Keratinocyte (primary cell): ENCODE results near the gene NCR1. TPM values are rescaled to one million over a fixed set of nuclear protein-coding genes. Genes with fewer than 3 reads are reported as not detected.
"Not testable (repeated sequence)": the region's sequence is repeated elsewhere in the genome, so short reads cannot be mapped to it uniquely, and the experiment has no call there.

Experiments used
- DNase-seq: peaks from one replicate; pipeline ENCODE4 v3.0.0-alpha.2; 2011; ENCODE audit warnings: low read depth, missing footprints, low spot score
- FAIRE-seq: peaks from 2 replicates; lab custom pipeline; 2011; peaks lifted over from hg19 to GRCh38; lab: Jason Lieb, UNC
- H2AFZ ChIP-seq: 2 replicates; pipeline ENCODE4 v1.6.0; 2012; ENCODE audit warnings: low read length, control low read depth, inconsistent platforms; ENCODE audit not compliant: control insufficient read depth
- H3K27ac ChIP-seq: 2 replicates; pipeline ENCODE4 v1.5.1; 2011; ENCODE audit warnings: low read length; ENCODE audit not compliant: control insufficient read depth, insufficient read depth
- H3K27me3 ChIP-seq: 3 replicates; pipeline ENCODE4 v1.6.0; 2011; ENCODE audit warnings: low read length; ENCODE audit not compliant: control insufficient read depth, insufficient read depth; ENCODE audit errors: extremely low read depth
- H3K36me3 ChIP-seq, 2 experiments: 2 replicates in 1 of 2; 3 replicates in 1 of 2; pipeline ENCODE4 v1.5.1; 2011; ENCODE audit warnings: low read length in 2 of 2, mild to moderate bottlenecking in 1 of 2; ENCODE audit not compliant: control insufficient read depth in 2 of 2, insufficient read depth in 2 of 2; ENCODE audit errors: extremely low read depth in 1 of 2
- H3K4me1 ChIP-seq: 3 replicates; pipeline ENCODE4 v1.5.1; 2011; ENCODE audit warnings: low read length; ENCODE audit not compliant: control insufficient read depth, insufficient read depth; ENCODE audit errors: extremely low read depth
- H3K4me2 ChIP-seq: 3 replicates; pipeline ENCODE4 v1.6.0; 2011; ENCODE audit warnings: low read depth, low read length; ENCODE audit not compliant: control insufficient read depth, insufficient read depth; ENCODE audit errors: extremely low read depth
- H3K4me3 ChIP-seq, 3 experiments: fragments of 200-600 bp in 1 of 3; sonication (generic) in 1 of 3; 2 replicates in 2 of 3; 3 replicates in 1 of 3; pipeline ENCODE4 v1.5.1; 2011 to 2016; ENCODE audit warnings: low read length in 3 of 3, mild to moderate bottlenecking in 3 of 3, control low read depth in 2 of 3, inconsistent platforms in 1 of 3, low read depth in 1 of 3, mixed read lengths in 1 of 3, mixed run types in 1 of 3, moderate library complexity in 1 of 3; ENCODE audit not compliant: control insufficient read depth in 2 of 3, insufficient read depth in 2 of 3; ENCODE audit errors: extremely low read depth in 1 of 3
- H3K79me2 ChIP-seq: 2 replicates; pipeline ENCODE4 v1.6.0; 2012; ENCODE audit warnings: low read length; ENCODE audit not compliant: control insufficient read depth, insufficient read depth
- H3K9ac ChIP-seq: 3 replicates; pipeline ENCODE4 v1.6.0; 2011; ENCODE audit warnings: low read length; ENCODE audit not compliant: control insufficient read depth, insufficient read depth; ENCODE audit errors: extremely low read depth
- H3K9me1 ChIP-seq: 3 replicates; pipeline ENCODE4 v1.6.0; 2011; ENCODE audit warnings: low read length; ENCODE audit not compliant: control insufficient read depth, insufficient read depth; ENCODE audit errors: extremely low read depth
- H3K9me3 ChIP-seq: 2 replicates; pipeline ENCODE4 v1.5.1; 2012; ENCODE audit warnings: low read depth, low read length; ENCODE audit not compliant: control insufficient read depth
- H4K20me1 ChIP-seq: 3 replicates; pipeline ENCODE4 v1.6.0; 2011; ENCODE audit warnings: low read length; ENCODE audit not compliant: control insufficient read depth, insufficient read depth; ENCODE audit errors: extremely low read depth
- CTCF ChIP-seq, 3 experiments: IDR thresholded peaks in 1 of 3; conservative IDR thresholded peaks in 1 of 3; optimal IDR thresholded peaks in 1 of 3; 2 replicates in 2 of 3; 3 replicates in 1 of 3; pipeline versions ENCODE3 to v1.5.1; 2011; ENCODE audit warnings: low read length in 3 of 3, mild to moderate bottlenecking in 3 of 3, moderate library complexity in 2 of 3, control low read depth in 1 of 3, inconsistent platforms in 1 of 3; ENCODE audit not compliant: insufficient read depth in 2 of 3; ENCODE audit errors: extremely low read depth in 1 of 3
- EZH2 ChIP-seq: IDR thresholded peaks from one replicate; pipeline ENCODE4 v1.6.1; 2012; ENCODE audit warnings: inconsistent platforms, mild to moderate bottlenecking, low read length, moderate library complexity
- dilution Hi-C: fragments of 300-500 bp; cut with MboI; formaldehyde crosslinking; loops from one replicate; pipeline ENCODE4 v1.7.0; 2020; ENCODE audit warnings: low sequenced_read_pairs; ENCODE audit not compliant: extremely low pct_ligation_motif_present
- polyA plus RNA-seq, 5 experiments: library from polyadenylated mRNA; depleted of rRNA in 3 of 5; stranded (reverse) in 3 of 5; stranded (forward) in 1 of 5; unstranded in 1 of 5; fragments of >200 nt; gene quantifications; 1 replicate in 1 of 5; 2 replicates in 3 of 5; 3 replicates in 1 of 5; pipeline versions ENCODE4 v1.2.1 to v1.2.3, GENCODE V29; 2011 to 2012; ENCODE audit warnings: missing spikeins in 2 of 5, low read depth in 1 of 5, low replicate concordance in 1 of 5

NCR1 gene
- polyA plus RNA-seq, 1 donor (not counting 4 experiments of a cell fraction or from before 2014, with no cell fraction given), result not detected

GRCh38 chr19:54918499-54918898, 12.6 kb downstream of the NCR1 start:
- no peak for FAIRE-seq
- Histone ChIP-seq H3K27me3 (no peaks in the 10 kb centered on the region), H3K27ac (no peak overlapping the region), H3K9ac (no peak overlapping the region), H3K4me2 (no peak overlapping the region), H3K9me1 (no peaks in the 10 kb centered on the region), H3K36me3 (no peaks in the 10 kb centered on the region), H3K4me3 (no peak overlapping the region), H3K79me2 (no peaks in the 10 kb centered on the region), H3K4me1 (no peaks in the 10 kb centered on the region), H2AFZ (no peak overlapping the region), H3K9me3 (peaks cover 4% of the 10 kb centered on the region), H4K20me1 (no peaks in the 10 kb centered on the region)
- no peak for TF ChIP-seq EZH2
- no peak for TF ChIP-seq CTCF (optimal IDR thresholded peaks at IDR 0.05 in 1 of 3, IDR thresholded peaks at IDR 0.05 in 1 of 3, conservative IDR thresholded peaks at IDR 0.05 in 1 of 3; ENCODE audit: extremely low read depth in 1 of 3, insufficient read depth in 2 of 3, low read length in 3 of 3)
- no peak for DNase-seq
- dilution Hi-C loops, result no loop called here

GRCh38 chr19:54919646-54920563, 14.0 kb downstream of the NCR1 start:
- H3K9me3 ChIP-seq, H2AFZ ChIP-seq, H3K27me3 ChIP-seq, H3K9me1 ChIP-seq, dilution Hi-C loops, H4K20me1 ChIP-seq, FAIRE-seq, H3K4me1 ChIP-seq, H3K27ac ChIP-seq, H3K9ac ChIP-seq, H3K79me2 ChIP-seq, DNase-seq, H3K4me2 ChIP-seq, H3K4me3 ChIP-seq, H3K36me3 ChIP-seq: not testable (repeated sequence)
- TF ChIP-seq CTCF (optimal IDR thresholded peaks at IDR 0.05 in 1 of 3, IDR thresholded peaks at IDR 0.05 in 1 of 3, conservative IDR thresholded peaks at IDR 0.05 in 1 of 3; ENCODE audit: extremely low read depth in 1 of 3, insufficient read depth in 2 of 3, low read length in 3 of 3), result peak in 1 of 3 experiments; percentile 7
